ENCODE results near the gene NDUFB8.

NDUFB8 gene

DNA sequence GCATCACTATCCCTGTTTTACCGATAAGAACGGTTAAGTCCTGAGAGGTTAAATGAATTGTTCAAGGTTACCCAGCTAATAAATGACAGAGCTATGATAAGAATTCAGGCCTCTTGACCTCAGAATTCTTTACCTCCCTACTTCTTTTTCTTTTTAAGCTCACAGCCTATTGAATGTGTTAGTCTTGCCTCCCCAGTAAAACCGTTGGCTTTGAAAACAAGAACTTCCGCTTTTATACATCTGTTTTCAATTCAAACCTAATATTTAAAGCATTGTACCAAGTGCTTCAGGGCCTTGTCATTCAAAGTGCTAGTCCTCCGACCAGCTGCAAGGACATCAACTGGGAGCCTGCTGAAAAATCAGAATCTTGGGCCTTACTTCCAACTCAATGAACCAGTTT lies 25.6 kb downstream of the NDUFB8 start:
- peak; percentile 54 for ATAC-seq
- no peak for TF ChIP-seq RARB (CRISPR knock-in tag; IDR thresholded peaks at IDR 0.05)
- TF ChIP-seq ISL1 (CRISPR knock-in tag; IDR thresholded peaks at IDR 0.05): 0 out of 2 replicates have a peak, but pooled peaks have one; percentile 12
- no peak for TF ChIP-seq BACH2 (CRISPR knock-in tag; IDR thresholded peaks at IDR 0.05; ENCODE audit: borderline replicate concordance)

DNA sequence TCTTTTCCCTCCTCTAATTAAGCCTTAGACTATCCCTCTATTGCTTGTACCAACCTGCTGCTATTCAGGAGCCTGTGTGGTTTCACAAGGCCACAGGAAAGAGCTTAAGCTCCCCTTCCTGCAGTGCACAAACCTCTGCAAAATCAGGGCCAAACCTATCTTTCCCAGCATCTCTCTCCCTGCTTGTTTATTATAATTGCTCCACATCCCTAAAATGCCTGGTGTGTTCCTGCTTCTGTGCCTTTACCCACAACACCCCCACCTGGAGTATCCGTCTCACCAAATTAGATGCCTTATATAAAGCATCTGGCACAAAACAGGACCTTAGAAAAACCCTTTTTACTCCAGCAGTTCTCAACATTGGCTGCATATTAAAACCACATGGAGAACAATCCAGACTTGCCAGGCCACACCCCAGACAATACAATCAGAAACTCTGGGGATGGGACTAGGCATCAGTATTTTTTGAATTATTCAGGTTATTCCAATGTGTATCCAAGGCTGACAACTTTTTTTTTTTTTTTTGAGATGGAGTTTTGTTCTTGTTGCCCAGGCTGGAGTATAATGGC lies 26.7 kb downstream of the NDUFB8 start:
- peak; percentile 46; the same call in 2 of the 3 replicates for ATAC-seq
- TF ChIP-seq ZNF8 (CRISPR knock-in tag; IDR thresholded peaks at IDR 0.05): no peak
- peak; percentile 36; the same call in 1 of the 2 replicates for TF ChIP-seq TCF4 (CRISPR knock-in tag; IDR thresholded peaks at IDR 0.05; ENCODE audit: borderline replicate concordance)
- TF ChIP-seq ESRRG (CRISPR knock-in tag; IDR thresholded peaks at IDR 0.05): no peak
- TF ChIP-seq SNAI2 (CRISPR knock-in tag; IDR thresholded peaks at IDR 0.05): no peak

DNA sequence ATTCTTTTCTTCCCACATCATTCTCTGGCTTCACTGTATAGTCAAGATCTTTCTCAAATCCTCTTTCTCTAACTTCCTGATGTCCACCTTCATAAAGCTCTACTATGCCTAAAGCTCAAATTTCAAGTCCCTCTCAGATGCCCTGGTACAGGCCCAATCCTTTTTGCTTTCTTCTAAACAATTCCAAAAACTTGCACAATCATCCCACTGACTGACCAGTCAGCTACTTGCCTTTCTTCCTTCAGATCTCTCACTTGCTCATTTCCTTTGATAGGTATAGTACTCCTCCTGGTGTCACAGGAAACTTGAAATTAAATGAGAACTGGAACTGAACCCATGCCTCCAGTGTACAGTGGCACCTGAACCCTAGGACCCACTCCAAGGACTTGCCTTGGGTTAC lies 28.2 kb downstream of the NDUFB8 start:
- no peak for TF ChIP-seq ESRRG (CRISPR knock-in tag; IDR thresholded peaks at IDR 0.05)
- no peak for ATAC-seq

DNA sequence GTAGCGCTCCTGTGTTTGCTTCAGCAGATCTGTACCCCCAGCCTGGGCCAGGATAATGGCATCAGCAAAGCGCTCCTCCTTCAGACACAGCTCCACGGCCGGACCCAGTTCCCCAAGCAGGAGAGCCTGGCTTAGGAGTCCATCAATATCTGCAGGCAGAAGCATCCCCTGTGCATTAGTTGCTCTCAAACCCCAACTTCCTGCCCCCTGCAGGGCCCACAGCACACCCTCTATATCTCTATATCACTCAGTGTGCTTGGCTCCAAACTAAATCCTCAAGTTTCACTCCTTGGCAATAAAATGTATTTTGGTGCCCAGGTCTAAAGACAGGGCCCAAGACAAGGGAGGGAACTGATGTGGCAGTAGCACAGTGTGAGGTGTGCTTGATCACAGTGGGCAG lies 31.6 kb downstream of the NDUFB8 start:
- TF ChIP-seq ZNF70 (CRISPR knock-in tag; IDR thresholded peaks at IDR 0.05): no peak
- no peak for TF ChIP-seq GLIS3 (CRISPR knock-in tag; IDR thresholded peaks at IDR 0.05)
- TF ChIP-seq, protein P1, sequence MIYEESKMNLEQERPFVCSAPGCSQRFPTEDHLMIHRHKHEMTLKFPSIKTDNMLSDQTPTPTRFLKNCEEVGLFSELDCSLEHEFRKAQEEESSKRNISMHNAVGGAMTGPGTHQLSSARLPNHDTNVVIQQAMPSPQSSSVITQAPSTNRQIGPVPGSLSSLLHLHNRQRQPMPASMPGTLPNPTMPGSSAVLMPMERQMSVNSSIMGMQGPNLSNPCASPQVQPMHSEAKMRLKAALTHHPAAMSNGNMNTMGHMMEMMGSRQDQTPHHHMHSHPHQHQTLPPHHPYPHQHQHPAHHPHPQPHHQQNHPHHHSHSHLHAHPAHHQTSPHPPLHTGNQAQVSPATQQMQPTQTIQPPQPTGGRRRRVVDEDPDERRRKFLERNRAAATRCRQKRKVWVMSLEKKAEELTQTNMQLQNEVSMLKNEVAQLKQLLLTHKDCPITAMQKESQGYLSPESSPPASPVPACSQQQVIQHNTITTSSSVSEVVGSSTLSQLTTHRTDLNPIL (CRISPR knock-in tag; IDR thresholded peaks at IDR 0.05; ENCODE audit: low read depth): no peak
- TF ChIP-seq OSR1 (CRISPR knock-in tag; IDR thresholded peaks at IDR 0.05): no peak
- TF ChIP-seq ZC3H10 (CRISPR knock-in tag; IDR thresholded peaks at IDR 0.05): no peak
- TF ChIP-seq ESRRG (CRISPR knock-in tag; IDR thresholded peaks at IDR 0.05): no peak
- no peak for TF ChIP-seq BACH2 (CRISPR knock-in tag; IDR thresholded peaks at IDR 0.05; ENCODE audit: borderline replicate concordance)
- TF ChIP-seq ARNTL (CRISPR knock-in tag; IDR thresholded peaks at IDR 0.05; ENCODE audit: borderline replicate concordance, low read depth): no peak
- no peak for TF ChIP-seq PPARA (CRISPR knock-in tag; IDR thresholded peaks at IDR 0.05; ENCODE audit: borderline replicate concordance)
- TF ChIP-seq, protein P2, sequence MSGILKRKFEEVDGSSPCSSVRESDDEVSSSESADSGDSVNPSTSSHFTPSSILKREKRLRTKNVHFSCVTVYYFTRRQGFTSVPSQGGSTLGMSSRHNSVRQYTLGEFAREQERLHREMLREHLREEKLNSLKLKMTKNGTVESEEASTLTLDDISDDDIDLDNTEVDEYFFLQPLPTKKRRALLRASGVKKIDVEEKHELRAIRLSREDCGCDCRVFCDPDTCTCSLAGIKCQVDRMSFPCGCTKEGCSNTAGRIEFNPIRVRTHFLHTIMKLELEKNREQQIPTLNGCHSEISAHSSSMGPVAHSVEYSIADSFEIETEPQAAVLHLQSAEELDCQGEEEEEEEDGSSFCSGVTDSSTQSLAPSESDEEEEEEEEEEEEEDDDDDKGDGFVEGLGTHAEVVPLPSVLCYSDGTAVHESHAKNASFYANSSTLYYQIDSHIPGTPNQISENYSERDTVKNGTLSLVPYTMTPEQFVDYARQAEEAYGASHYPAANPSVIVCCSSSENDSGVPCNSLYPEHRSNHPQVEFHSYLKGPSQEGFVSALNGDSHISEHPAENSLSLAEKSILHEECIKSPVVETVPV (CRISPR knock-in tag; IDR thresholded peaks at IDR 0.05): no peak
- ATAC-seq: no peak

DNA sequence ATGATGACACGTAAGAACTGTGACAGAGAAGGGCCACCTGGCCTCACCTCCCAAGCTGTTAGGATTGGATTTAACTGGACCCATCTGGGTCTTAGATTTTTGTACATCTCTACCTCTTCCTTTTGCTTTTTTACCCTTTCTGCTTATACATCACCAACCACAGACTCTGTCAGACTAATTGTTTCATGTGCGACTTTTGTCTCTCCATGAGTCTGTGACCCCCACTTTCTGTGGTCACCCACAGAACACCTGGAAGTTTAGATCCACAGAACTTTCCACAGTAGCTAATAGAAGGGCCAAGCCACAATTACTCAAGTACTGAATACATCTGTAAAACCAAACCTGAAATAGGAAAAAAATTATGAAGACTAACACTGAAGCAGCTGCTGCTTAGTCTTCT lies 33.1 kb downstream of the NDUFB8 start:
- TF ChIP-seq TOX (CRISPR knock-in tag; IDR thresholded peaks at IDR 0.05; ENCODE audit: borderline replicate concordance): no peak
- TF ChIP-seq, protein P1 (CRISPR knock-in tag; IDR thresholded peaks at IDR 0.05; ENCODE audit: low read depth): no peak
- TF ChIP-seq RARB (CRISPR knock-in tag; IDR thresholded peaks at IDR 0.05): no peak
- no peak for TF ChIP-seq ARNTL (CRISPR knock-in tag; IDR thresholded peaks at IDR 0.05; ENCODE audit: borderline replicate concordance, low read depth)
- TF ChIP-seq GLIS3 (CRISPR knock-in tag; IDR thresholded peaks at IDR 0.05): no peak
- no peak for TF ChIP-seq ZNF565 (CRISPR knock-in tag; conservative IDR thresholded peaks at IDR 0.05; ENCODE audit: low read depth)
- no peak for TF ChIP-seq ISL1 (CRISPR knock-in tag; IDR thresholded peaks at IDR 0.05)
- TF ChIP-seq ZC3H10 (CRISPR knock-in tag; IDR thresholded peaks at IDR 0.05): no peak
- TF ChIP-seq, protein P3, sequence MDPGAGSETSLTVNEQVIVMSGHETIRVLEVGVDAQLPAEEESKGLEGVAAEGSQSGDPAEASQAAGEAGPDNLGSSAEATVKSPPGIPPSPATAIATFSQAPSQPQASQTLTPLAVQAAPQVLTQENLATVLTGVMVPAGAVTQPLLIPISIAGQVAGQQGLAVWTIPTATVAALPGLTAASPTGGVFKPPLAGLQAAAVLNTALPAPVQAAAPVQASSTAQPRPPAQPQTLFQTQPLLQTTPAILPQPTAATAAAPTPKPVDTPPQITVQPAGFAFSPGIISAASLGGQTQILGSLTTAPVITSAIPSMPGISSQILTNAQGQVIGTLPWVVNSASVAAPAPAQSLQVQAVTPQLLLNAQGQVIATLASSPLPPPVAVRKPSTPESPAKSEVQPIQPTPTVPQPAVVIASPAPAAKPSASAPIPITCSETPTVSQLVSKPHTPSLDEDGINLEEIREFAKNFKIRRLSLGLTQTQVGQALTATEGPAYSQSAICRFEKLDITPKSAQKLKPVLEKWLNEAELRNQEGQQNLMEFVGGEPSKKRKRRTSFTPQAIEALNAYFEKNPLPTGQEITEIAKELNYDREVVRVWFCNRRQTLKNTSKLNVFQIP (CRISPR knock-in tag; IDR thresholded peaks at IDR 0.05; ENCODE audit: borderline replicate concordance, low read depth): no peak
- no peak for TF ChIP-seq OSR1 (CRISPR knock-in tag; IDR thresholded peaks at IDR 0.05)
- TF ChIP-seq, protein P4, sequence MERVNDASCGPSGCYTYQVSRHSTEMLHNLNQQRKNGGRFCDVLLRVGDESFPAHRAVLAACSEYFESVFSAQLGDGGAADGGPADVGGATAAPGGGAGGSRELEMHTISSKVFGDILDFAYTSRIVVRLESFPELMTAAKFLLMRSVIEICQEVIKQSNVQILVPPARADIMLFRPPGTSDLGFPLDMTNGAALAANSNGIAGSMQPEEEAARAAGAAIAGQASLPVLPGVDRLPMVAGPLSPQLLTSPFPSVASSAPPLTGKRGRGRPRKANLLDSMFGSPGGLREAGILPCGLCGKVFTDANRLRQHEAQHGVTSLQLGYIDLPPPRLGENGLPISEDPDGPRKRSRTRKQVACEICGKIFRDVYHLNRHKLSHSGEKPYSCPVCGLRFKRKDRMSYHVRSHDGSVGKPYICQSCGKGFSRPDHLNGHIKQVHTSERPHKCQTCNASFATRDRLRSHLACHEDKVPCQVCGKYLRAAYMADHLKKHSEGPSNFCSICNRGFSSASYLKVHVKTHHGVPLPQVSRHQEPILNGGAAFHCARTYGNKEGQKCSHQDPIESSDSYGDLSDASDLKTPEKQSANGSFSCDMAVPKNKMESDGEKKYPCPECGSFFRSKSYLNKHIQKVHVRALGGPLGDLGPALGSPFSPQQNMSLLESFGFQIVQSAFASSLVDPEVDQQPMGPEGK (CRISPR knock-in tag; IDR thresholded peaks at IDR 0.05; ENCODE audit: borderline replicate concordance): no peak
- no peak for TF ChIP-seq TCF4 (CRISPR knock-in tag; IDR thresholded peaks at IDR 0.05; ENCODE audit: borderline replicate concordance)
- TF ChIP-seq ESRRG (CRISPR knock-in tag; IDR thresholded peaks at IDR 0.05): no peak
- TF ChIP-seq ZNF70 (CRISPR knock-in tag; IDR thresholded peaks at IDR 0.05): no peak
- TF ChIP-seq SNAI2 (CRISPR knock-in tag; IDR thresholded peaks at IDR 0.05): no peak
- no peak for TF ChIP-seq ZFP3 (CRISPR knock-in tag; IDR thresholded peaks at IDR 0.05)
- no peak for TF ChIP-seq CSDC2 (CRISPR knock-in tag; IDR thresholded peaks at IDR 0.05)
- no peak for TF ChIP-seq ZNF8 (CRISPR knock-in tag; IDR thresholded peaks at IDR 0.05)
- TF ChIP-seq BACH2 (CRISPR knock-in tag; IDR thresholded peaks at IDR 0.05; ENCODE audit: borderline replicate concordance): no peak
- TF ChIP-seq ZFP30 (CRISPR knock-in tag; IDR thresholded peaks at IDR 0.05): no peak
- ATAC-seq: no peak

Data from SK-N-SH treated with all-trans-retinoic acid at 6 μM for 48 hours (cell line).